GM12865 (cell line): ENCODE measurements around the gene KCND1.
A peak's percentile ranks its signal among the peaks of the same experiment; 100 is the strongest.

Source experiments
- DNase-seq: peaks from one replicate; pipeline ENCODE4 v3.0.0; 2010; ENCODE audit warnings: low read depth
- H3K4me3 ChIP-seq: 2 replicates; pipeline ENCODE4 v1.5.1; 2011; ENCODE audit warnings: mild to moderate bottlenecking, low read depth, low read length, control low read depth
- TF ChIP-seq, protein P1 (sequence below): IDR thresholded peaks from 2 replicates; pipeline ENCODE4 v1.5.1; 2011; ENCODE audit warnings: low read length, control low read depth, low read depth, inconsistent platforms; ENCODE audit not compliant: insufficient read depth; ENCODE audit errors: missing control alignments

Gene KCND1

DNA sequence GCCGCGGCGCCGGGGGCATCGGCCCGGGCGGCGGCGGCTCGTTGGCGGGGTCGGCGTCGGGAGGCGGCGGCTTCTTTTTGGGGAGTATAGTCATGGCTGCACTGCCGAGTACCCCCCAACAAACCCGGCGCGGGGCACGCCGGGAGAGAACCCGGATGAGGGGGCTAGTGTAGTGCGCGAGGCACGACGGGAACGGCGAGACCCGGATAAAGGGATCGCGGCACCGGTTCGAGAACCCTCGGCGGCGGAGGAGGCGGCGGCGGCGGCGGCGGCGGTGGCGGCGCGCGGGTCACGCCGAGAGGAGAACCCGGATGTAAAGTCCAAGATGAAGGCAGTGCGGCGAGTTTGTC, 14.2 kb downstream of the KCND1 start, which contains the start of gene OTUD5:
OTUD5 (minus strand) TSS at position 131 of the 350 bp plus-strand sequence; CDS start at position 94, 37 bp downstream.
- DNase-seq: peak; percentile 78
- TF ChIP-seq, protein P1, sequence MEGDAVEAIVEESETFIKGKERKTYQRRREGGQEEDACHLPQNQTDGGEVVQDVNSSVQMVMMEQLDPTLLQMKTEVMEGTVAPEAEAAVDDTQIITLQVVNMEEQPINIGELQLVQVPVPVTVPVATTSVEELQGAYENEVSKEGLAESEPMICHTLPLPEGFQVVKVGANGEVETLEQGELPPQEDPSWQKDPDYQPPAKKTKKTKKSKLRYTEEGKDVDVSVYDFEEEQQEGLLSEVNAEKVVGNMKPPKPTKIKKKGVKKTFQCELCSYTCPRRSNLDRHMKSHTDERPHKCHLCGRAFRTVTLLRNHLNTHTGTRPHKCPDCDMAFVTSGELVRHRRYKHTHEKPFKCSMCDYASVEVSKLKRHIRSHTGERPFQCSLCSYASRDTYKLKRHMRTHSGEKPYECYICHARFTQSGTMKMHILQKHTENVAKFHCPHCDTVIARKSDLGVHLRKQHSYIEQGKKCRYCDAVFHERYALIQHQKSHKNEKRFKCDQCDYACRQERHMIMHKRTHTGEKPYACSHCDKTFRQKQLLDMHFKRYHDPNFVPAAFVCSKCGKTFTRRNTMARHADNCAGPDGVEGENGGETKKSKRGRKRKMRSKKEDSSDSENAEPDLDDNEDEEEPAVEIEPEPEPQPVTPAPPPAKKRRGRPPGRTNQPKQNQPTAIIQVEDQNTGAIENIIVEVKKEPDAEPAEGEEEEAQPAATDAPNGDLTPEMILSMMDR: no peak

GRCh38 chrX:48956728-48957414, 14.8 kb downstream of the KCND1 start:
- TF ChIP-seq, protein P1: no peak
- DNase-seq: no peak

More for the DNA sequence above, 14.2 kb downstream of the KCND1 start, which contains the start of gene OTUD5:
- peak within 1 kb of the TSS; percentile 86 for H3K4me3 ChIP-seq

GRCh38 chrX:48948589-48948988, 23.1 kb downstream of the KCND1 start:
- no peak for DNase-seq
- H3K4me3 ChIP-seq: no peak overlapping the region
- TF ChIP-seq, protein P1: no peak

More at GRCh38 chrX:48956728-48957414, 14.8 kb downstream of the KCND1 start:
- peak overlapping the region; percentile 86 for H3K4me3 ChIP-seq

DNA sequence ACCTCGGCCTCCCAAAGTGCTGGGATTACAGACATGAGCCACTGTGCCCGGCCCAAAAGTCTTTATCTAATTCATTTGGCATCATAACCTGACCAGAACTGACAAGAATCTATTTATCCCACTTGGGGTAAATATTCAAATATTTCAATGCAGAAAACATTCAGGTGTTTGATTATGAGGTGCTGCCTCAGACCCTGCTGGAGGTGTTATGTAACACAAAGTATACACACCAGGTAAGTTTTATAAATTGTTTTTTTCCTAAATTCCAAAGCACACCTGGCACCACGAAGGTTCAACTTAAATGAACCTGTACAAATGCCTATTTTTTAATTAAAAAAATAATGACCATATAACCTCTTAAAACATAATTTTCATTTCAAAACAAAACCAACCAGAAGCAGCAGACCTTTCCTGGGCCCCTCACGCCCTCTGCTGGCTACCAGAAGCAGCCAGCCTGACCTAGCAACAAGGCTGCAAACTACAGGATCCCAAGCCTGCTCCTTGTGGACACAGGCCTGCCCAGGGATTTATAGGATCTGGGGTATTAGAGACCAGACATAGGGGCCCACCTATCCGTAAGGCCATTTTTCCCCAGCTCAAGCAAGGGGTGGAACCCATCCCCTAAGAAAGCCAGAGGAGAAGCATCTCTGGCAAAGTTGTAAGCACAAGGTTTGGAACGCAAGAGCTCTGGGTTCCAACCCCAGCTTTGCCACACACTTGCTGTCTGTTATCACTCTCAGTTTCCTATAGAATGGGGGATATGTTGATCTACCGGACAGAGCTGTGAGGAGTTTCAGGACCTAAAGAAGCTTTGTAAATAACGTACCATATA, 25.9 kb downstream of the KCND1 start:
- peak; percentile 64 for DNase-seq
- TF ChIP-seq, protein P1: peak; percentile 72
- H3K4me3 ChIP-seq: no peak overlapping the region

- TF ChIP-seq, protein P1: no peak
- H3K4me3 ChIP-seq: no peak overlapping the region
- no peak for DNase-seq
Observed at GRCh38 chrX:48942895-48943294, 28.7 kb downstream of the KCND1 start.

- TF ChIP-seq, protein P1: no peak
- H3K4me3 ChIP-seq: peak overlapping the region; percentile 45
- peak; percentile 54 for DNase-seq
Observed at GRCh38 chrX:48940404-48940955, 31.2 kb downstream of the KCND1 start.
